Measurements from ENCODE around the gene OR6C2.
"Not testable (repeated sequence)": the region's sequence is repeated elsewhere in the genome, so short reads cannot be mapped to it uniquely, and the experiment has no call there.

The OR6C2 gene

DNA sequence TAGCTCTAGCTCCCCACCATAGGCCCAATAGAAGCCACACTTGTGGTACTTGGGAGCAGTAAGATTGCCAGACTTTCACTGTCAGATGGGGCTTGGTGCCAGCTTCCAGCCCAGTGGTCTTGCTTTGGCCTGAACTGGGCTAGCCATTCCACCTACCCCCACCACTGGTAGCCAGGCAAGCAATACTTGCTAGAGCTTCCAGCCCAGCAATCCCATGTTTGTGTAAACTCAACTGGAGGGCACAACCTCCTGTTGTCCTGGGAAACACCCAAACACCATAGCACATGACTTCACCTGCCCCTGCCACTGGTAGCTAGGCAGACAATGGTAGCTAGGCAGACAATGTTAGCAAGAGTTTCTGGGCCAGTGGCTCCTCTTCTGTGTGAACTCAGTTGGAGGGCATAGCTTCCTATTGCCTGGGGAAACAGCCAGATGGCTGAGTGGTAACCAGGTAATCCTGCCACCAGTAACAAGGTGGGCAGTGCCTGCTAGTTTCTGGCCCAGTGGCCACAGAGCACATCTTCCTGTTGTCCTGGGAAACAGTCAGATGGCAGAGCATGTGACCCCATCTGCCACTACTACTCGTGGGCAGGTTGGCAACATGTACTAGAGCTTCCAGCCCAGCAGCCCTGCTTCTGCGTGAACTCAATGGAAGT lies 23.4 kb upstream of the OR6C2 start:
- Histone ChIP-seq H3K36me3 (no peaks in the 10 kb centered on the region), H3K4me2 (no peak overlapping the region), H3K9ac (no peak overlapping the region), H3K27ac (no peak overlapping the region), H4K20me1 (no peaks in the 10 kb centered on the region), H3K4me3 (no peak overlapping the region), H3K27me3 (peaks cover 3 to 16% (median 10%) of the 10 kb centered on the region in 11 experiments), H3K9me3 (replicated peaks in 1 of 11) (no peaks in the 10 kb centered on the region), H3K4me1 (no peaks in the 10 kb centered on the region)
- TF ChIP-seq Cebpa-rat (IDR thresholded peaks at IDR 0.05) = no peak

DNA sequence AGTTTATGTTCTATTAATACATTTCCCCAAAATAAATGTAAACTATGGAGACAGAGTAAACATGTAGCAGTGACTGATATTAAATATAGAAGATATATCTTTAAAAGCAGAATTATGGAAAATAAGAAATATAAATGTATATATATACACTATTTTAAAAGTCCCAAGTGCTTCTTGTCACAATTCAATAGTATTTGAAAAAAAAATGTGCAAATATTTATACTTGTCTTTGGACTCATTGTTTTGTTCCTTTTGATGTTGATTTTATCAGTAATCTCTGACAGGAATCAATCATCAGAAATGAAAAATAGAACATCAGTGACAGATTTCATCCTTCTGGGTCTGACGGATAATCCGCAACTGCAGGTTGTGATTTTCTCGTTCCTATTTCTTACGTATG lies 17.9 kb upstream of the OR6C2 start, which contains the start of gene OR6C76:
Gene OR6C76 (plus strand): TSS at position 301 of the 400 bp plus-strand sequence. CDS start 0 bp downstream, at position 301.
- Histone ChIP-seq H4K20me1 (no peaks in the 10 kb centered on the region), H3K36me3 (no peaks in the 10 kb centered on the region), H3K9ac (no peak within 1 kb of the TSS), H3K4me2 (no peak within 1 kb of the TSS), H3K9me3 (replicated peaks in 1 of 11) (no peaks in the 10 kb centered on the region), H3K4me3 (no peak within 1 kb of the TSS), H3K27me3 (no peaks in the 10 kb centered on the region), H3K27ac (no peak within 1 kb of the TSS), H3K4me1 (peaks cover 0 to 7% (median 0%) of the 10 kb centered on the region in 10 experiments; a peak in 2 of 20 replicates)
- no peak for TF ChIP-seq Cebpa-rat (IDR thresholded peaks at IDR 0.05)

DNA sequence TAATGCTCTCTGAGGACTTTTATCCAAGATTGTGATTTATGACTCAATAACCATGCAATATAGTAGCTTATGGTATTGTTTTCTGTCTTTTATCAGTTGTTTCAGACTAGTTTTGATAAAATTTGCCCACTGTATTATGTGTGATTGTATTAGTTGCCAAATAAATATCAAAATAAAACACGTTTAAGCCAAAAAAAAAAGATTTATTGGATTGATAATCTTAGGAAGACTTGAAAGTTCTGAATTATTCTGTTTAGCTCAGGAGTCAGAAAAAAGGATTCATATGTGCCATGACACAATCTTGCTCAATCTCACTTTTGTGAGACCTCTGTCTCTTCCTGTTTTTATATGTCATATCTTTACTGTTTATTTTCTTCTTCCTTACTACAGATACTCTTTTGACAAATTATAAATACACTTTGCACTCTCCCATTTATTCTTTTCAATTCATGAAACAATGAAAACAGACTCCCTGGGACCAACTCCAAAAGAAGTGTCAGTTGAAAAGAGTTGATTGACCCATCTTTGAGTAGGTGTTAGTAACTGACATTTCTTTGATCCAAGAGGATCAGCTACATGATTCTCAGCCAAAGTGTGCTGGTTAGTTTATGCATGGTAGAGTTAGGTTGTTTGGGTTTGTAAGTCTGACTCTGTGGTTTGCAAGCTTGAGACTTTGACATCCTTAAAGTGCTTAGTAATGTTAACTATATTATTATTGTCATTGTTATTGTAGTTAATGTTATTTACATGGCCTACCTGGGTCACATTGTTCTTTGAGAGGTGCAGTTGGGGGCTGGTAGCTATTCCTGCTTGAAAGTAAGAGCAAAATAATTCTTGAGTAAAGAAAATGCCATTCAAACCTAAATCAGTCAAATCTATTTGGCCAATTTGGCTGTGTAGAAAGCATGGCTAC lies 15.3 kb upstream of the OR6C2 start:
- H3K36me3 ChIP-seq = no peaks in the 10 kb centered on the region
- H3K9ac ChIP-seq = no peak overlapping the region
- no peak overlapping the region for H3K27ac ChIP-seq
- no peaks in the 10 kb centered on the region for H3K27me3 ChIP-seq
- no peaks in the 10 kb centered on the region for H4K20me1 ChIP-seq
- H3K9me3 ChIP-seq (replicated peaks in 1 of 11) = no peaks in the 10 kb centered on the region
- TF ChIP-seq Cebpa-rat (IDR thresholded peaks at IDR 0.05) = no peak
- H3K4me1 ChIP-seq = peaks cover 0 to 7% (median 0%) of the 10 kb centered on the region in 10 experiments; a peak in 2 of 20 replicates
- H3K4me2 ChIP-seq = no peak overlapping the region
- H3K4me3 ChIP-seq = no peak overlapping the region

DNA sequence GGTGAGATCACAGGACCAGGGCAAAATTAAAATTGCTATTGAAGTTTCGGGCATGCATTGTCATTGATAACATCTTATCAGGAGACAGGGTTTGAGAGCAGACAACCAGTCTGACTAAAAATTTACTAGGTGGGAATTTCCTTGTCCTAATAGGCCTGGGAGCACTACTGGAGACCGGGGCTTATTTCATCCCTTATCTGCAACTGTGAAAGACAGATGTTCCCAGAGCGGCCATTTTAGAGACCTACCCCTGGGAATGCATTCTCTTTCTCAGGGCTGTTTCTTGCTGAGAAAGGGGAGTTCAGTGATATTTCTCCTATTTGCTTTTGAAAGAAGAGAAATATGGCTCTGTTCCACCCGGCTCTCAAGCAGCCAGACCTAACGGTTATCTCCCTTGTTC lies 2.6 kb upstream of the OR6C2 start:
- H3K27me3 ChIP-seq, H3K4me2 ChIP-seq, H4K20me1 ChIP-seq, H3K4me3 ChIP-seq, H3K36me3 ChIP-seq, H3K27ac ChIP-seq, H3K9ac ChIP-seq: not testable (repeated sequence)
- Histone ChIP-seq H3K4me1 (peaks cover 0 to 25% (median 10%) of the 10 kb centered on the region in 10 experiments; a peak in 10 of 20 replicates), H3K9me3 (replicated peaks in 1 of 11) (peaks cover 15 to 26% (median 22%) of the 10 kb centered on the region in 11 experiments; a peak in 21 of 22 replicates)

DNA sequence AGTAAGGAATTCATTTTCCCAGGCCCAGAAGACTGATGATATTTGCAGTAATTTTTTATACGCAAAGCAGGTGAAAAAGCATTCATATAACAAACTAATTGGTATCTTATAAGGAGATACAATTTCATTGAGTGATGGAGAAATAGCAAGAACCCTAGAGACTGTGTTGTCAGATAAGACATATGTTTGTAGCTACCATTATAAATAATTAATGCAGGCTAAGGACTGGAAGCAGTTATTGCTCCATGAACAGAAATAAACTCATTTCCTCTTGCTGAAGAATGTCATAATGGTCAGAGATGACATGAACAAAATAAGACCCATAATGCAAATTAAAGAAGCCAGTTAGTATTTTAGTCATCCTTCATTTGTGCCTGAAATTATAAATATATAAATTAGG lies 1.5 kb downstream of the OR6C2 start:
- Histone ChIP-seq H3K27me3 (no peaks in the 10 kb centered on the region), H4K20me1 (no peaks in the 10 kb centered on the region), H3K9ac (no peak overlapping the region), H3K9me3 (replicated peaks in 1 of 11) (peaks cover 12 to 22% (median 19%) of the 10 kb centered on the region in 11 experiments; a peak in 21 of 22 replicates), H3K4me1 (peaks cover 0 to 25% (median 10%) of the 10 kb centered on the region in 10 experiments; a peak in 10 of 20 replicates), H3K4me3 (no peak overlapping the region), H3K36me3 (no peaks in the 10 kb centered on the region), H3K4me2 (peak overlapping the region in 3 of 11 experiments; percentile 10 to 27 (median 13); a peak in 4 of 22 replicates), H3K27ac (peak overlapping the region in 1 of 11 experiments; percentile 5; a peak in 2 of 22 replicates)
- no peak for TF ChIP-seq Cebpa-rat (IDR thresholded peaks at IDR 0.05)

DNA sequence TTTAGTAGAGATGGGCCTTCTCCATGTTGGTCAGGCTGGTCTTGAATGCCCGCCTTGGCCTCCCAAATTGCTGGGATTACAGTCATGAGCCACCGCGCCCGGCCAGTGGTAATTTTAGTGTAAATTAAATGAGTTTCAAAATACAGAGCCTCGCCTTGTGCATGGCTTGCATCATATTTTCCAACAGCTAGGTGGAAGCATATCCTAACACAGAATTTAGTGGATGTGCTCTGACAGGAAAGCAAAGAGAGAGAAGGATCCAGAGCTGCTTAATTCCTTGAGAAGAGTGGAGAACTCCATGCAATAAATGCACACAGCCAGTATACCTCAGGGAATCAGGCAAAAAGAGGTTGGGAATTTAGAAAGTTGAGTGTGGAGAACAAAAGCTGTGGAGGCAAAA lies 2.5 kb downstream of the OR6C2 start:
- peaks cover 0 to 25% (median 10%) of the 10 kb centered on the region in 10 experiments; a peak in 10 of 20 replicates for H3K4me1 ChIP-seq
- H3K27ac ChIP-seq = no peak overlapping the region
- TF ChIP-seq Cebpa-rat (IDR thresholded peaks at IDR 0.05) = no peak

DNA sequence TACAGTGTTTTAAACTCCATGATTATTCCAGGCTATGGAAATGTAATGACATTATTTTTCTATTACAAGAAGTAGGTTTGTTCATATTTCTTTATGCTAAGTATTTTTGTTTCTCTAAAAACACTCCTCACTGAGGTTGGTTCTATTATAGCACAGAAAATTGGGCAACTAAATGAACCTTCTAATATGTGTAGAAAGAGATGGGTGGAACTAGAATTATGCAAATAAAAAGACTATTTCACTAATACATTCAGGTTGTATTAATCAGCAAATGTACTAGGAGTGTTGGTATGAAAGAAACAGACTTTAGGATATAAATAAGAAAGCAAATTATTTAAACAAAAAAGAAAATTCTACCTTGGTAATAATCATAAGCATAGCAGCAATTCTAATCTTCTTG lies 4.9 kb downstream of the OR6C2 start:
- H3K36me3 ChIP-seq = no peaks in the 10 kb centered on the region
- peaks cover 0 to 20% (median 6%) of the 10 kb centered on the region in 10 experiments; a peak in 10 of 20 replicates for H3K4me1 ChIP-seq
- no peak for TF ChIP-seq Cebpa-rat (IDR thresholded peaks at IDR 0.05)
- H3K9me3 ChIP-seq (replicated peaks in 1 of 11) = no peaks in the 10 kb centered on the region
- no peaks in the 10 kb centered on the region for H3K27me3 ChIP-seq
- H3K4me3 ChIP-seq = no peak overlapping the region
- no peak overlapping the region for H3K9ac ChIP-seq
- H4K20me1 ChIP-seq = no peaks in the 10 kb centered on the region
- no peak overlapping the region for H3K27ac ChIP-seq
- no peak overlapping the region for H3K4me2 ChIP-seq

More for the DNA sequence above, 2.5 kb downstream of the OR6C2 start:
- Histone ChIP-seq H3K4me2 (no peak overlapping the region), H3K4me3 (no peak overlapping the region), H3K9me3 (replicated peaks in 1 of 11) (peaks cover 2 to 12% (median 9%) of the 10 kb centered on the region in 11 experiments; a peak in 19 of 22 replicates), H3K9ac (no peak overlapping the region), H3K27me3 (no peaks in the 10 kb centered on the region), H4K20me1 (no peaks in the 10 kb centered on the region), H3K36me3 (no peaks in the 10 kb centered on the region)

DNA sequence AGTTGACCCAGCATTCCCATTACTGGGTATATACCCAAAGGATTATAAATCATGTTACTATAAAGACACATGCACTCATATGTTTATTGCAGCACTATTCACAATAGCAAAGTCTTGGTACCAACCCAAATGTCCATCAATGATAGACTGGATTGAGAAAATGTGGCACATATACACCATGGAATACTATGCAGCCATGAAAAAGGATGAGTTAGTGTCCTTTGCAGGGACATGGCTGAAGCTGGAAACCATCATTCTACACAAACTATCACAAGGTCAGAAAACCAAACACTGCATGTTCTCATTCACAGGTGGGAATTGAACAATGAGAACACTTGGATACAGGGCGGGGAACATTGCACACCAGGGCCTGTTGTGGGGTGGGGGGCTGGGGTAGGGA lies 21.1 kb downstream of the OR6C2 start:
- peaks cover 0 to 11% (median 7%) of the 10 kb centered on the region in 11 experiments; a peak in 13 of 22 replicates for H3K9me3 ChIP-seq (replicated peaks in 1 of 11)
- H3K27ac ChIP-seq, H3K27me3 ChIP-seq, H3K4me3 ChIP-seq, H4K20me1 ChIP-seq, H3K9ac ChIP-seq, H3K4me2 ChIP-seq, H3K36me3 ChIP-seq: not testable (repeated sequence)
- peaks cover 10 to 30% (median 19%) of the 10 kb centered on the region in 10 experiments for H3K4me1 ChIP-seq

DNA sequence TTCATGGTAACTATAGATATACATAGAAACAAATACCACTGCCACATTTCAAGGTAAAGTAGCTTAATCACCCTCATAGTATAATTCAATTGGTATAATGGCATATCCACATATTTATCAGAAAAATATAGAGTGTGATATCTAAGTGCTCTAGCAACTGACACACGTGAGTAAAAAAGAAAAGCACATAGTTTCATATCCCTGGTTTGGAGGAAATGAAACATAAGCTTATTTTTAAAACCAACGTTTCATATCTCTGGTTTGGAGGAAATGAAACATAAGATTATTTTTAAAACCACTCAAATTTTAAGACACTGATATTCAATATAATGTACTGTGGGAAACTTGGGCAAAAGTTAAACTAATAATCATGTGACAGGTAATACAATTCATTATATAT lies 24.0 kb downstream of the OR6C2 start:
- H3K27me3 ChIP-seq = no peaks in the 10 kb centered on the region

More for the DNA sequence above, 24.0 kb downstream of the OR6C2 start:
- H3K27ac ChIP-seq = peak overlapping the region in 6 of 11 experiments; percentile 8 to 41 (median 32); a peak in 6 of 22 replicates
- H4K20me1 ChIP-seq = no peaks in the 10 kb centered on the region
- peak overlapping the region in 9 of 11 experiments; percentile 11 to 72 (median 63); a peak in 15 of 22 replicates for H3K4me2 ChIP-seq
- peaks cover 0 to 11% (median 7%) of the 10 kb centered on the region in 11 experiments; a peak in 13 of 22 replicates for H3K9me3 ChIP-seq (replicated peaks in 1 of 11)
- H3K4me3 ChIP-seq = no peak overlapping the region
- H3K9ac ChIP-seq = no peak overlapping the region
- H3K36me3 ChIP-seq = no peaks in the 10 kb centered on the region
- peaks cover 10 to 30% (median 19%) of the 10 kb centered on the region in 10 experiments for H3K4me1 ChIP-seq
- no peak for TF ChIP-seq Cebpa-rat (IDR thresholded peaks at IDR 0.05)
